GM13977 (cell line): ENCODE measurements around the gene KCNK7.

Experiments
- DNase-seq: peaks from one replicate; pipeline ENCODE4 v3.0.0; 2012; ENCODE audit warnings: low spot score
- CTCF ChIP-seq: IDR thresholded peaks from 2 replicates; pipeline ENCODE4 v1.5.1; 2012; ENCODE audit warnings: mild to moderate bottlenecking, control low read depth; ENCODE audit not compliant: insufficient read depth; ENCODE audit errors: extremely low read depth, missing control alignments
- in situ Hi-C: fragments of 300-500 bp; cut with MboI; formaldehyde crosslinking; loops from one replicate; pipeline ENCODE4 v1.12.0; 2022; ENCODE audit warnings: low sequenced_read_pairs, low pct_unique_long_range_greater_than_20kb, mixed read lengths, inconsistent platforms; ENCODE audit not compliant: unreplicated experiment

KCNK7 gene

DNA sequence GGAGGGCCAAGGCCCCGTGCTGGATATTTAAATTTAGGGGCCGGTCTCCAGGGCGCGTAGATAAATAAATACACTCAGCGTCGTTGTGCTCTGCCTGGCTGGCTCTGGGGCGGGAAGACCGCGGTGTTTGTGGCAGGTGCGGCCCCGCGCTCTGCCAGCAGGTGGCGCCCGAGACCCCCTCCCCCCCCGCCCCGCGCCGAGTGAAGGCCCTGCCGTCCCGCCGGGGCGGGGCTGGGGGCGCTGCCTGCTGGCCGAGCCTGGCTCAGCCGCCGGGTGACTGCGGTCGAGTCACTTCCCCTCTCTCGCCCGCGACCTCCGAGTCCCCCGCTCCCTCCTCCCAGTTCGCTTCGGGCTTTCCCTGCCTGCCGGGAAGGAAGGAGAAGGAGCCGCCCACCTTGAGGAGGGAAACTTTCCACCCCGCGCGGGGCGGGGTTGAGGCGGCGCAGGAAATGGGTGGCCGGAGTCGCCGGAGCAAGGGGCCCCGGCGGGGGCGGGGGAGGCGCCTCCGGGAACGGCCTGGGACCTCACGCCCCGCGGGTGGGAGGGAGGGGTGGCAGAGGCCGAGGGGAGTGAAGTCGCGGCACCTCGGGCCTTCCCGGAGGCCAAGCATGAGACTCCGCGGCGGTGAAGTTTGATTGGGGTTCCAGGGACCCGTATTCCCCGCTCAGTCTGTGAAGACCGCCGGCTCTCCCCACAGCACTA is 21.3 kb downstream of the KCNK7 start:
- in situ Hi-C loops: no loop called here
- peak; percentile 98 for DNase-seq

DNA sequence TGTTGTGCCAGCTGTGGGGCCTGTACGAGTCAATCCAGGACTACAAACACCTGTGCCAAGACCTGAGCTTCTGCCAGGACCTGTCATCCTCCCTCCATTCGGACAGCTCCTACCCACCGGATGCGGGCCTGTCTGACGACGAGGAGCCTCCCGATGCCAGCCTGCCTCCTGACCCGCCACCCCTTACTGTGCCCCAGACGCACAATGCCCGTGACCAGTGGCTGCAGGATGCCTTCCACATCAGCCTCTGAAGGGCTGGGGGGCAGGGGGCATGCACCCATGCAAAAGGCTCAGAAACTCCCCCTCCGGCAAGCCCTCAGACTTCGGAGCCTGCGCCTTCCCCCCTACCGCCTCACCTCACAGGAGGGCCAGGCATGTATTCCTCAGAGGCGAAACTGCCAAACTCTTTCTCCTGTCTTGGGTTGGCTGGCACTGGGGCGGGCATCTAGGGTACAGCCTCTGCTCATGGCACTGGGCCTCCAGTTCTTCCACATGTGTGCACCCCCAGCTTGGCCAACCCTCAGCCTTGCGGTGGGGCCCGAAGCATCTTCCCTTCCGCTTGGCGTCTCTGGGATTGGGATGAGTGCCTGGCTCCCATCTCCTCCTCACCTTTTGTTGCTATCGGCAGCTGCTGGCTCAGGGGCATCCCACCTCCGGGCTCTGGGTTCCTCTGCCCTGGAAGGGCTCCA is 22.1 kb downstream of the KCNK7 start:
- no peak for DNase-seq

More for the DNA sequence above, 21.3 kb downstream of the KCNK7 start:
- peak; percentile 84 for TF ChIP-seq CTCF

DNA sequence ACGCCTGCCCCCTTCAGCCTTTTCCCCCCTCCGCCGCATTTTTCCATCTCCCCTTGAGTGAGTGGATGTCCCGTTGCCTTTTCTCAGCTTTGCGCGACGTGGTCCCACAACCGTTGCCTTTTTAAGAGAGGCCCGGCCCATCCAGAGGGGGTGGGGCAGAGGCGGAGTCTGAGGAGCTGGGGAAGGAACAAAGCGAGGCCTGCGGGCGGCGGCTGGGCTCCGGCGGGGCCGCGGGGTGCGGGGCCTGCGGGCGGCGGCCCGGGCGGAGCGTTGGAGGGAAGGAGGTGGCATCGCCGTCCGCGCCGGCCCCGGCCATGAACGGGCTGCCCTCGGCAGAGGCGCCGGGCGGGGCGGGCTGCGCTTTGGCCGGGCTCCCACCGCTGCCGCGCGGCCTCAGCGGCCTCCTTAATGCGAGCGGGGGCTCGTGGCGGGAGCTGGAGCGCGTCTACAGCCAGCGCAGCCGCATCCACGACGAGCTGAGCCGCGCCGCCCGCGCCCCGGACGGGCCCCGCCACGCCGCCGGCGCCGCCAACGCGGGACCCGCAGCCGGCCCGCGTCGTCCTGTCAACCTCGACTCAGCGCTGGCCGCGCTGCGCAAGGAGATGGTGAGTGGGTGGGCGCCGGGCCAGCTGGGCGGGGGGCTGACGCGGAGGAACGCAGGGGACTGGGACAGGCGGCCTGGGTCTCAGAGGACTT is 23.1 kb downstream of the KCNK7 start, which contains the start of gene FAM89B:
Gene FAM89B, plus strand, starts transcription at position 183 of the 696 bp plus-strand sequence. Its CDS starts 132 bp downstream, at position 315.
- TF ChIP-seq CTCF: no peak
- in situ Hi-C loops: no loop called here
- peak; percentile 90 for DNase-seq

More for the DNA sequence above, 22.1 kb downstream of the KCNK7 start:
- no peak for TF ChIP-seq CTCF
- in situ Hi-C loops: no loop called here

GRCh38 chr11:65571940-65572339 is 23.7 kb downstream of the KCNK7 start:
- in situ Hi-C loops: no loop called here
- TF ChIP-seq CTCF: peak; percentile 19
- DNase-seq: no peak

DNA sequence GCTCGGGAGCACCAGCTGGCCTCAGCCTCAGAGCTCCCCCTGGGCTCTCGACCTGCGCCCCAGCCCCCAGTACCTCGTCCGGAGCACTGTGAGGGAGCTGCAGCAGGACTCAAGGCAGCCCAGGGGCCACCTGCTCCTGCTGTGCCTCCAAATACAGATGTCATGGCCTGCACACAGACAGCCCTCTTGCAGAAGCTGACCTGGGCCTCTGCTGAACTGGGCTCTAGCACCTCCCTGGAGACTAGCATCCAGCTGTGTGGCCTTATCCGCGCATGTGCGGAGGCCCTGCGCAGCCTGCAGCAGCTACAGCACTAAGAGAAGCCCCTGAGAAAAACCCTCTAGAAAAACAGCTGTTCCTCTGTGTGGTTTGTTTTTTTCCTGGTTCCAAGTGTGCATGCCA is 24.2 kb downstream of the KCNK7 start:
- TF ChIP-seq CTCF: no peak
- DNase-seq: no peak
- in situ Hi-C loops: no loop called here
